ENCODE measurements around the gene TADA1.

DNA sequence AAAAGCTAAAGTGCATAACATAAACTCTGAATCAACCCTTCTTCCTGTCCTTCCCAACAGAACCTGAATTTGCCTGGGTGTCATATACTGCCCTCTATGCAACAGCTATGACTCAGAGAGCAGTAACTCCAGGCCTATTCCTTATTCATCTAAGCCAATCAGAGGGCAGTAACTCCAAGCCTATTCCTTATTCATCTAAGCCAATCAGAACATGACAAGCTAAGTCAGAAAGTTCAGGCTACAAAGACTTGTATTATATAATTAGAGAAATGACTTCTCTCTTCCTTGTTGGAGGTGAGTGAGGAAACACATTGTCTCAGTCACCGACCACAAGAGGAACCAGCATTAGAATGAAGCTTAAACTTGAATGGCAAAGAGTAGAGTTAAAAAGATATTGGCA, 26.2 kb upstream of the TADA1 start:
- TF ChIP-seq, protein P1, sequence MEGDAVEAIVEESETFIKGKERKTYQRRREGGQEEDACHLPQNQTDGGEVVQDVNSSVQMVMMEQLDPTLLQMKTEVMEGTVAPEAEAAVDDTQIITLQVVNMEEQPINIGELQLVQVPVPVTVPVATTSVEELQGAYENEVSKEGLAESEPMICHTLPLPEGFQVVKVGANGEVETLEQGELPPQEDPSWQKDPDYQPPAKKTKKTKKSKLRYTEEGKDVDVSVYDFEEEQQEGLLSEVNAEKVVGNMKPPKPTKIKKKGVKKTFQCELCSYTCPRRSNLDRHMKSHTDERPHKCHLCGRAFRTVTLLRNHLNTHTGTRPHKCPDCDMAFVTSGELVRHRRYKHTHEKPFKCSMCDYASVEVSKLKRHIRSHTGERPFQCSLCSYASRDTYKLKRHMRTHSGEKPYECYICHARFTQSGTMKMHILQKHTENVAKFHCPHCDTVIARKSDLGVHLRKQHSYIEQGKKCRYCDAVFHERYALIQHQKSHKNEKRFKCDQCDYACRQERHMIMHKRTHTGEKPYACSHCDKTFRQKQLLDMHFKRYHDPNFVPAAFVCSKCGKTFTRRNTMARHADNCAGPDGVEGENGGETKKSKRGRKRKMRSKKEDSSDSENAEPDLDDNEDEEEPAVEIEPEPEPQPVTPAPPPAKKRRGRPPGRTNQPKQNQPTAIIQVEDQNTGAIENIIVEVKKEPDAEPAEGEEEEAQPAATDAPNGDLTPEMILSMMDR (IDR thresholded peaks at IDR 0.05) = no peak
- no peak for TF ChIP-seq REST (IDR thresholded peaks at IDR 0.05; ENCODE audit: low read depth, low read length)
- no peak for TF ChIP-seq ZBTB33 (IDR thresholded peaks at IDR 0.05; ENCODE audit: borderline replicate concordance, low read depth)
- no peak for TF ChIP-seq MAX (IDR thresholded peaks at IDR 0.05; ENCODE audit: low read depth)

Measured in SK-N-SH (cell line).